Measurements from ENCODE around the gene SH3BP1. TPM values are rescaled to one million over a fixed set of nuclear protein-coding genes. Genes with fewer than 3 reads are reported as not detected.
"Not testable (repeated sequence)": the region's sequence is repeated elsewhere in the genome, so short reads cannot be mapped to it uniquely, and the experiment has no call there.

Gene SH3BP1
- 17.8 TPM for polyA plus RNA-seq (2013)

DNA sequence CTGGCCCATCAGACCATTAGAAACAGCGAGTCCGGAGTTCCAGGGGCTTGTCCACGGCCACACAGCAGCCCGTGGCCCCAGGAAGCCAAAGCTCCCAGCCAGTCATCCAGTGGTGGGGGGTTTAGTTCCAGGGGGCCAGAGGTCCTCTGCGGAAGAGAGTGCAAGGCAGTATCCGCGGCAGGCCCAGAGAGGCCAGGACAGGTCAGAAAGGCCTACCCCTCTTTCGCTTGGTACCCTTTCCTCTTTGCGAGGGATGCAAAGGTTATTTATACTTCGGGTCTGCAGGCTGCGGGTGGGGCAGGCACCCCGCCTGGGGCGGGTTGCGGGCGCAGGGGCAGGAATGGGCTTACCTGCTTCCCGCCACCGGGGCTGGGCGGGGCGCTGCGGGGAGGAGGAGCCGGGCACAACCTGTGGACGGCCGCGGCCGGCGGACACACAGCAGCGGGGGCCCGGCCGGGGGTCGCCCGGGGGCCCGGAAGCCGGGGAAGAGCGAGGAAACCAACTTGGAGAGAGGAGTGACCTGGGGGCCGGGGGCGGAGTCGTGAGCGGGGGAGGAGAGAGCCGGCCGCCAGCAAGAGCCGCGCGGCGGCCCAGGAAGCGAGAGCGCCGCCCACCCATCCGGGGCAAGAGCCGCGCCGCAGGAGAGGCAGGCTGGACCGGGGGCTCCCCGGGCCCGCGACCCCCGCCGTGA, at the start of gene SH3BP1:
Gene SH3BP1, plus strand, starts transcription at position 600 of the 691 bp plus-strand sequence. CDS start 119 bp downstream, outside the sequence.
- CTCF ChIA-PET = interaction anchor here (22.4 to 26.6 kb wide), 2 partner anchors 19 to 28 kb away, joined by 622 to 672 read pairs; partner anchors contain the start of genes GGA1, LGALS1, NOL12 and PDXP
- POLR2A ChIA-PET = interaction anchor here (0.6 to 1.0 kb wide), 3 partner anchors 22 to 34 kb away, joined by 3 to 4 read pairs (median 3); no protein-coding TSS in a partner anchor
- Histone ChIP-seq H3K9me3 (ENCODE audit: control extremely low read depth in 1 of 5, control insufficient read depth in 4 of 5, insufficient read depth in 2 of 5, low read depth in 1 of 5, low read length in 4 of 5) (no peaks in the 10 kb centered on the region), H3K27ac (ENCODE audit: insufficient read depth in 1 of 2, low read depth in 1 of 2, low read length in 2 of 2, poor library complexity in 1 of 2, severe bottlenecking in 2 of 2) (peak within 1 kb of the TSS in 1 of 2 experiments; percentile 19), H3K4me3 (ENCODE audit: control insufficient read depth in 1 of 7, extremely low read depth in 1 of 7, insufficient read depth in 4 of 7, low read depth in 2 of 7, low read length in 6 of 7) (peak within 1 kb of the TSS; percentile 35 to 84 (median 71)), H3K36me3 (ENCODE audit: control insufficient read depth in 4 of 4, insufficient read depth in 4 of 4, low read length in 3 of 4) (peaks cover 5 to 28% (median 14%) of the 10 kb centered on the region in 4 experiments), H3K27me3 (replicated peaks in 2 of 5; ENCODE audit: control insufficient read depth in 4 of 5, insufficient read depth in 5 of 5, low read length in 4 of 5) (no peaks in the 10 kb centered on the region), H3K4me1 (ENCODE audit: control extremely low read depth in 1 of 4, control insufficient read depth in 4 of 4, insufficient read depth in 4 of 4, low read length in 3 of 4) (peaks cover 3 to 82% (median 67%) of the 10 kb centered on the region in 4 experiments)
- DNase-seq = peak in 1 of 3 donors; percentile 25
- 6% methylated on average over 43 of the region's 57 CpGs for WGBS (ENCODE audit: insufficient coverage)

- POLR2A ChIA-PET = interaction anchor here (0.6 to 0.7 kb wide), 2 partner anchors 63 to 76 kb away, joined by 3 to 4 read pairs; no protein-coding TSS in a partner anchor
Observed at GRCh38 chr22:37591081-37591480, 48.4 kb upstream of the SH3BP1 start.

DNA sequence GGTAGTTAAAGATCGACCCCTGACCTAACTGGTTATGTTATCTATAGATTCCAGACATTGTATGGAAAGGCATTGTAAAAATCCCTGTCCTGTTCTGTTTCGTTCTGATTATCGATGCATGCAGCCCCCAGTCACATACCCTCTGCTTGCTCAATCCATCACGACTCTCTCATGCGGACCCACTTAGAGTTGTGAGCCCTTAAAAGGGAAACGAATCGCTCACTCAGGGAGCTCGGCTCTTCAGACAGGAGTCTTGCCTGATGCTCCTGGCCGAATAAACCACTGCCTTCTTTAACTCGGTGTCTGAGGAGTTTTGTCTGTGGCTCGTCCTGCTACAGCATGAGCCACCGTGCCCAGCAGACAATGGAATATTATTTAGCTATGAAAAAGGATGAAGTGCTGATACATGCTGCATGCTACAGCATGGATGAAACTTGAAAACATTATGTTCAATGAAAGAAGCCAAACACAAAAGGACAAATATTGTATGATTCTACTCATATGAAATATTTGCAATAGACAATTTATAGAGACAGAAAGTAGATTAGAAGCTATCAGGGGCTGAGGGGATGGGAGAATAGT, 47.6 kb upstream of the SH3BP1 start:
- no peaks in the 10 kb centered on the region for H3K36me3 ChIP-seq (ENCODE audit: control insufficient read depth in 4 of 4, insufficient read depth in 4 of 4, low read length in 3 of 4)
- CTCF ChIA-PET = interaction anchor here (0.6 to 11.3 kb wide), 23 partner anchors 9 to 1645 kb away, joined by 3 to 157 read pairs (median 4); partner anchors contain the start of genes GGA1 and LGALS2
- peaks cover 0 to 3% (median 0%) of the 10 kb centered on the region in 5 experiments for H3K27me3 ChIP-seq (replicated peaks in 2 of 5; ENCODE audit: control insufficient read depth in 4 of 5, insufficient read depth in 5 of 5, low read length in 4 of 5)
- POLR2A ChIA-PET = interaction anchor here (0.9 to 1.6 kb wide), 5 partner anchors 17 to 120 kb away, joined by 3 to 7 read pairs (median 4); partner anchors contain the start of gene GGA1
- H3K27ac ChIP-seq (ENCODE audit: insufficient read depth in 1 of 2, low read depth in 1 of 2, low read length in 2 of 2, poor library complexity in 1 of 2, severe bottlenecking in 2 of 2) = no peak overlapping the region
- H3K9me3 ChIP-seq (ENCODE audit: control extremely low read depth in 1 of 5, control insufficient read depth in 4 of 5, insufficient read depth in 2 of 5, low read depth in 1 of 5, low read length in 4 of 5) = no peaks in the 10 kb centered on the region
- DNase-seq = no peak
- 90% methylated on average over 11 of the region's 12 CpGs for WGBS (ENCODE audit: insufficient coverage)
- H3K4me1 ChIP-seq (ENCODE audit: control extremely low read depth in 1 of 4, control insufficient read depth in 4 of 4, insufficient read depth in 4 of 4, low read length in 3 of 4) = peaks cover 0 to 7% (median 3%) of the 10 kb centered on the region in 4 experiments
- H3K4me3 ChIP-seq (ENCODE audit: control insufficient read depth in 1 of 7, extremely low read depth in 1 of 7, insufficient read depth in 4 of 7, low read depth in 2 of 7, low read length in 6 of 7) = no peak overlapping the region

More at GRCh38 chr22:37591081-37591480, 48.4 kb upstream of the SH3BP1 start:
- WGBS (ENCODE audit: insufficient coverage) = 90% methylated on average over 2 of the region's 6 CpGs
- H3K4me1 ChIP-seq (ENCODE audit: control extremely low read depth in 1 of 4, control insufficient read depth in 4 of 4, insufficient read depth in 4 of 4, low read length in 3 of 4); H3K27me3 ChIP-seq (replicated peaks in 2 of 5; ENCODE audit: control insufficient read depth in 4 of 5, insufficient read depth in 5 of 5, low read length in 4 of 5); H3K27ac ChIP-seq (ENCODE audit: insufficient read depth in 1 of 2, low read depth in 1 of 2, low read length in 2 of 2, poor library complexity in 1 of 2, severe bottlenecking in 2 of 2); DNase-seq; H3K4me3 ChIP-seq (ENCODE audit: control insufficient read depth in 1 of 7, extremely low read depth in 1 of 7, insufficient read depth in 4 of 7, low read depth in 2 of 7, low read length in 6 of 7); H3K36me3 ChIP-seq (ENCODE audit: control insufficient read depth in 4 of 4, insufficient read depth in 4 of 4, low read length in 3 of 4); H3K9me3 ChIP-seq (ENCODE audit: control extremely low read depth in 1 of 5, control insufficient read depth in 4 of 5, insufficient read depth in 2 of 5, low read depth in 1 of 5, low read length in 4 of 5): not testable (repeated sequence)
- CTCF ChIA-PET = interaction anchor here (0.6 to 11.3 kb wide), 9 partner anchors 11 to 339 kb away, joined by 3 to 157 read pairs (median 13); partner anchors contain the start of gene LGALS2

- no peaks in the 10 kb centered on the region for H3K36me3 ChIP-seq (ENCODE audit: control insufficient read depth in 4 of 4, insufficient read depth in 4 of 4, low read length in 3 of 4)
- H3K4me1 ChIP-seq (ENCODE audit: control extremely low read depth in 1 of 4, control insufficient read depth in 4 of 4, insufficient read depth in 4 of 4, low read length in 3 of 4) = peaks cover 0 to 11% (median 4%) of the 10 kb centered on the region in 4 experiments
- no peak for DNase-seq
- H3K27ac ChIP-seq (ENCODE audit: insufficient read depth in 1 of 2, low read depth in 1 of 2, low read length in 2 of 2, poor library complexity in 1 of 2, severe bottlenecking in 2 of 2) = no peak overlapping the region
- POLR2A ChIA-PET = no interaction called here
- H3K4me3 ChIP-seq (ENCODE audit: control insufficient read depth in 1 of 7, extremely low read depth in 1 of 7, insufficient read depth in 4 of 7, low read depth in 2 of 7, low read length in 6 of 7) = no peak overlapping the region
- 100% methylated on average over 1 of the region's 5 CpGs for WGBS (ENCODE audit: insufficient coverage)
- CTCF ChIA-PET = interaction anchor here (4.3 to 11.3 kb wide), 2 partner anchors 12 to 51 kb away, joined by 17 to 157 read pairs; no protein-coding TSS in a partner anchor
- no peaks in the 10 kb centered on the region for H3K9me3 ChIP-seq (ENCODE audit: control extremely low read depth in 1 of 5, control insufficient read depth in 4 of 5, insufficient read depth in 2 of 5, low read depth in 1 of 5, low read length in 4 of 5)
- no peaks in the 10 kb centered on the region for H3K27me3 ChIP-seq (replicated peaks in 2 of 5; ENCODE audit: control insufficient read depth in 4 of 5, insufficient read depth in 5 of 5, low read length in 4 of 5)
Observed at GRCh38 chr22:37594237-37594636, 45.2 kb upstream of the SH3BP1 start.

- H3K27ac ChIP-seq (ENCODE audit: insufficient read depth in 1 of 2, low read depth in 1 of 2, low read length in 2 of 2, poor library complexity in 1 of 2, severe bottlenecking in 2 of 2) = no peak overlapping the region
- no peaks in the 10 kb centered on the region for H3K36me3 ChIP-seq (ENCODE audit: control insufficient read depth in 4 of 4, insufficient read depth in 4 of 4, low read length in 3 of 4)
- no peak for DNase-seq
- 100% methylated on average over 1 of the region's 4 CpGs for WGBS (ENCODE audit: insufficient coverage)
- peaks cover 0 to 7% (median 0%) of the 10 kb centered on the region in 4 experiments for H3K4me1 ChIP-seq (ENCODE audit: control extremely low read depth in 1 of 4, control insufficient read depth in 4 of 4, insufficient read depth in 4 of 4, low read length in 3 of 4)
- H3K4me3 ChIP-seq (ENCODE audit: control insufficient read depth in 1 of 7, extremely low read depth in 1 of 7, insufficient read depth in 4 of 7, low read depth in 2 of 7, low read length in 6 of 7) = no peak overlapping the region
- H3K27me3 ChIP-seq (replicated peaks in 2 of 5; ENCODE audit: control insufficient read depth in 4 of 5, insufficient read depth in 5 of 5, low read length in 4 of 5) = peaks cover 0 to 3% (median 0%) of the 10 kb centered on the region in 5 experiments
- H3K9me3 ChIP-seq (ENCODE audit: control extremely low read depth in 1 of 5, control insufficient read depth in 4 of 5, insufficient read depth in 2 of 5, low read depth in 1 of 5, low read length in 4 of 5) = no peaks in the 10 kb centered on the region
- ChIA-PET POLR2A (interaction anchor here (0.7 kb wide), 1 partner anchor 46 kb away, joined by 5 read pairs; no protein-coding TSS in a partner anchor), CTCF (interaction anchor here (1.0 to 1.7 kb wide), 4 partner anchors 11 to 77 kb away, joined by 3 to 6 read pairs (median 4); no protein-coding TSS in a partner anchor)
Observed at GRCh38 chr22:37599153-37599552, 40.3 kb upstream of the SH3BP1 start.

- peaks cover 0 to 14% (median 3%) of the 10 kb centered on the region in 4 experiments for H3K4me1 ChIP-seq (ENCODE audit: control extremely low read depth in 1 of 4, control insufficient read depth in 4 of 4, insufficient read depth in 4 of 4, low read length in 3 of 4)
- 80% methylated on average over 1 of the region's 4 CpGs for WGBS (ENCODE audit: insufficient coverage)
- ChIA-PET CTCF (interaction anchor here (1.2 to 2.3 kb wide), 3 partner anchors 9 to 34 kb away, joined by 3 to 5 read pairs (median 5); no protein-coding TSS in a partner anchor), POLR2A (no interaction called here)
- no peaks in the 10 kb centered on the region for H3K36me3 ChIP-seq (ENCODE audit: control insufficient read depth in 4 of 4, insufficient read depth in 4 of 4, low read length in 3 of 4)
- H3K27ac ChIP-seq (ENCODE audit: insufficient read depth in 1 of 2, low read depth in 1 of 2, low read length in 2 of 2, poor library complexity in 1 of 2, severe bottlenecking in 2 of 2) = no peak overlapping the region
- DNase-seq = no peak
- H3K27me3 ChIP-seq (replicated peaks in 2 of 5; ENCODE audit: control insufficient read depth in 4 of 5, insufficient read depth in 5 of 5, low read length in 4 of 5) = peaks cover 0 to 3% (median 0%) of the 10 kb centered on the region in 5 experiments
- H3K9me3 ChIP-seq (ENCODE audit: control extremely low read depth in 1 of 5, control insufficient read depth in 4 of 5, insufficient read depth in 2 of 5, low read depth in 1 of 5, low read length in 4 of 5) = no peaks in the 10 kb centered on the region
- H3K4me3 ChIP-seq (ENCODE audit: control insufficient read depth in 1 of 7, extremely low read depth in 1 of 7, insufficient read depth in 4 of 7, low read depth in 2 of 7, low read length in 6 of 7) = no peak overlapping the region
Observed at GRCh38 chr22:37601203-37601539, 38.3 kb upstream of the SH3BP1 start.

Measured in common myeloid progenitor, CD34-positive (primary cell).